ENCODE measurements around the gene PEX12. TPM values are rescaled to one million over a fixed set of nuclear protein-coding genes. Genes with fewer than 3 reads are reported as not detected.

The PEX12 gene
- total and polyA plus RNA-seq, 2 donors (not counting 3 experiments of a cell fraction or from before 2014, with no cell fraction given) = 3.4 to 4.5 TPM

GRCh38 chr17:35607239-35607847 lies 29.0 kb upstream of the PEX12 start:
- no peak overlapping the region for H3K27ac ChIP-seq (ENCODE audit: insufficient read depth, low read depth, low read length)
- CTCF ChIA-PET = interaction anchor here (0.9 to 3.4 kb wide), 6 partner anchors 9 to 140 kb away, joined by 3 to 16 read pairs (median 3); no protein-coding TSS in a partner anchor
- POLR2A ChIA-PET = interaction anchor here (0.6 kb wide), 1 partner anchor 220 kb away, joined by 3 read pairs; no protein-coding TSS in a partner anchor

More at GRCh38 chr17:35607239-35607847, 29.0 kb upstream of the PEX12 start:
- no peak for TF ChIP-seq EZH2 (IDR thresholded peaks at IDR 0.05; ENCODE audit: borderline replicate concordance, low read depth, low read length, severe bottlenecking)
- no peak for TF ChIP-seq MYC (IDR thresholded peaks at IDR 0.05; ENCODE audit: low read depth, low read length)
- TF ChIP-seq GATA2 (IDR thresholded peaks at IDR 0.05; ENCODE audit: insufficient read depth, insufficient read length, low read depth, low read length) = no peak
- TF ChIP-seq POLR2AphosphoS5 (IDR thresholded peaks at IDR 0.05; ENCODE audit: insufficient read depth, low read depth, low read length) = no peak
- TF ChIP-seq POLR2A (IDR thresholded peaks at IDR 0.05; ENCODE audit: low read depth, low read length) = no peak
- no peak for TF ChIP-seq CTCF (IDR thresholded peaks at IDR 0.05; ENCODE audit: extremely low read depth in 1 of 2, insufficient read depth in 1 of 2, low read depth in 1 of 2, low read length in 2 of 2)
- TF ChIP-seq, protein P1, sequence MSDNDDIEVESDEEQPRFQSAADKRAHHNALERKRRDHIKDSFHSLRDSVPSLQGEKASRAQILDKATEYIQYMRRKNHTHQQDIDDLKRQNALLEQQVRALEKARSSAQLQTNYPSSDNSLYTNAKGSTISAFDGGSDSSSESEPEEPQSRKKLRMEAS (IDR thresholded peaks at IDR 0.05; ENCODE audit: insufficient read depth, insufficient read length) = no peak
- no peak for TF ChIP-seq JUN (IDR thresholded peaks at IDR 0.05; ENCODE audit: borderline replicate concordance, insufficient read depth, insufficient read length, low read depth)
- no peak for TF ChIP-seq FOS (IDR thresholded peaks at IDR 0.05; ENCODE audit: borderline replicate concordance, insufficient read depth, low read length)
- intact Hi-C loops (cut with micrococcal nuclease) = no loop called here
- H3K4me1 ChIP-seq (ENCODE audit: control insufficient read depth, extremely low read depth, insufficient read depth, low read length) = no peaks in the 10 kb centered on the region
- dilution Hi-C loops (cut with MboI; ENCODE audit: extremely low pct_ligation_motif_present, low sequenced_read_pairs) = loop anchor here (25.0 kb wide), 1 partner anchor 130 kb away; the partner anchor contains the start of gene RASL10B
- H3K4me2 ChIP-seq (ENCODE audit: insufficient read depth, low read length) = no peak overlapping the region
- no peak for FAIRE-seq
- no peaks in the 10 kb centered on the region for H3K9me3 ChIP-seq (replicated peaks; ENCODE audit: control insufficient read depth, insufficient read depth, low read length)
- no peak overlapping the region for H2AFZ ChIP-seq (ENCODE audit: low read depth, low read length)
- H3K36me3 ChIP-seq (ENCODE audit: control insufficient read depth in 2 of 2, extremely low read depth in 1 of 2, insufficient read depth in 2 of 2, low read length in 2 of 2) = peaks cover 5 to 25% of the 10 kb centered on the region in 2 experiments
- peaks cover 4% of the 10 kb centered on the region for H3K79me2 ChIP-seq (ENCODE audit: control insufficient read depth, insufficient read depth, low read length)
- H3K4me3 ChIP-seq (replicated peaks in 1 of 3; ENCODE audit: insufficient read depth in 1 of 3, low read depth in 1 of 3, low read length in 3 of 3) = no peak overlapping the region
- no TSS peak for BruUV-seq (replicated peaks)
- no peak for DNase-seq (ENCODE audit: low read depth, low spot score)
- H3K9me1 ChIP-seq (replicated peaks; ENCODE audit: control insufficient read depth, extremely low read depth, insufficient read depth, low read length) = peaks cover 2% of the 10 kb centered on the region
- H3K27me3 ChIP-seq (ENCODE audit: control insufficient read depth in 2 of 2, insufficient read depth in 2 of 2, low read length in 2 of 2) = no peaks in the 10 kb centered on the region
- H4K20me1 ChIP-seq (replicated peaks; ENCODE audit: control insufficient read depth, extremely low read depth, insufficient read depth, low read length) = no peaks in the 10 kb centered on the region
- H3K9ac ChIP-seq (replicated peaks; ENCODE audit: extremely low read depth, insufficient read depth, low read length) = no peak overlapping the region
